ENCODE measurements around the gene TENM4. TPM values are rescaled to one million over a fixed set of nuclear protein-coding genes. Genes with fewer than 3 reads are reported as not detected.

TENM4 gene
- total RNA-seq, 8 experiments from 2014 or later = 0.59 to 82.2 (median 24.2) TPM

DNA sequence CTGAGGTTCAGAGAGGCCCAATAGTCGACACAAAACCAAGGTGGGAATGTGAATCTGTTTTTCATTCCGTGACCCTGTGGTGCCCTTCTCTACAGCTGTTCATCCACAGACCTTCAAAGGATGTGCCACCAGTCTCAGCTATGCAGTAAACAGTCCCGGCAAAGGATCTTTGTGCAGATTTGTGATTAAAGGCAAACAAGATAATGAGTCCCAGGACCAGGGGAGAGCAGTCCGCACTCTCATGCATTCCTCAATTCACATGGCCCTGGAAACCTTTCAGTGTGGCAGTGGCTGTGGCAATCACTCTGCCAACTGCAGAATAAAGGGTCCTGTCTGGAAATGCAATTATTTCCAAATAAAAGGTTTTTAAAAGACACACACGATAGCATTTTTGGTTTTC is 418.6 kb downstream of the TENM4 start:
- WGBS, 10 experiments = 0 to 100% (median 70%) methylated on average over 1 to 4 of the region's 5 CpGs
- in situ Hi-C loops (cut with MboI; ENCODE audit: low pct_unique_long_range_greater_than_20kb in 2 of 9, low sequenced_read_pairs in 9 of 9, unreplicated experiment in 9 of 9) = no loop called here
- H3K4me3 ChIP-seq = no peak overlapping the region
- peak in 3 of 8 experiments; percentile 78 to 96 (median 86) for ATAC-seq (replicated peaks in 6 of 8)
- peaks cover 10 to 30% of the 10 kb centered on the region in 2 donors for H3K4me1 ChIP-seq (replicated peaks in 1 of 2)
- H3K27ac ChIP-seq = no peak overlapping the region

DNA sequence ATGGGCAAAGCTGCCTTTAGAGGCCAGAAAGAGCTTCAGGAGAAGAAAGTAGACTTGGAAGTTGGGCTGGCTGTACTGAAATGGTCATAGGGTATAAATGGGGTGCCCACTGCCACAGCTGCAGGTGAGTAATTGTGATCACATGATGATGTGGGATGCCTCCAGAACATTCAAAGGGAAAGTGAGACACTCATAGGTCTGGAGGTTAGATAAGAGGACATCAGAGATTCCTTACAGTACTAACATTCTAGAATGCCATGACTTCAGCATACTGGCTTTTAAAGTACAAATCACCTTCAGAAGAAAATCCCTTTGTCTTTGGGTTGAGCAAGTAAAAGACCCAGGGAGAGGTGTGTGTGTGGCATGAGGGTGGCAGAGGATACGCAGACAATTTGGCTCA is 419.2 kb downstream of the TENM4 start:
- ATAC-seq (replicated peaks in 6 of 8) = no peak
- WGBS, 10 experiments = 100% methylated on average over 1 of the region's 1 CpG; no CpG with 5 or more reads in 8 of the 10 experiments
- Histone ChIP-seq H3K4me1 (replicated peaks in 1 of 2) (peaks cover 10 to 30% of the 10 kb centered on the region in 2 donors), H3K4me3 (no peak overlapping the region), H3K27ac (no peak overlapping the region)
- in situ Hi-C loops (cut with MboI; ENCODE audit: low pct_unique_long_range_greater_than_20kb in 2 of 9, low sequenced_read_pairs in 9 of 9, unreplicated experiment in 9 of 9) = no loop called here

- in situ Hi-C loops (cut with MboI; ENCODE audit: low pct_unique_long_range_greater_than_20kb in 2 of 9, low sequenced_read_pairs in 9 of 9, unreplicated experiment in 9 of 9) = no loop called here
- 57 to 100% (median 88%) methylated on average over 1 to 4 of the region's 4 CpGs for WGBS, 10 experiments
- H3K4me1 ChIP-seq (replicated peaks in 1 of 2) = peaks cover 8 to 23% of the 10 kb centered on the region in 2 donors
- no peak overlapping the region for H3K4me3 ChIP-seq
- peak in 5 of 8 experiments; percentile 43 to 79 (median 74) for ATAC-seq (replicated peaks in 6 of 8)
- H3K27ac ChIP-seq = no peak overlapping the region
These were observed 420.9 kb downstream of the TENM4 start for GRCh38 chr11:79019975-79020374.

- in situ Hi-C loops (cut with MboI; ENCODE audit: low pct_unique_long_range_greater_than_20kb in 2 of 9, low sequenced_read_pairs in 9 of 9, unreplicated experiment in 9 of 9) = no loop called here
- H3K4me1 ChIP-seq (replicated peaks in 1 of 2) = peaks cover 8 to 23% of the 10 kb centered on the region in 2 donors
- ATAC-seq (replicated peaks in 6 of 8) = no peak
- H3K27ac ChIP-seq = no peak overlapping the region
- no peak overlapping the region for H3K4me3 ChIP-seq
These were observed 421.6 kb downstream of the TENM4 start for GRCh38 chr11:79019277-79019676.

DNA sequence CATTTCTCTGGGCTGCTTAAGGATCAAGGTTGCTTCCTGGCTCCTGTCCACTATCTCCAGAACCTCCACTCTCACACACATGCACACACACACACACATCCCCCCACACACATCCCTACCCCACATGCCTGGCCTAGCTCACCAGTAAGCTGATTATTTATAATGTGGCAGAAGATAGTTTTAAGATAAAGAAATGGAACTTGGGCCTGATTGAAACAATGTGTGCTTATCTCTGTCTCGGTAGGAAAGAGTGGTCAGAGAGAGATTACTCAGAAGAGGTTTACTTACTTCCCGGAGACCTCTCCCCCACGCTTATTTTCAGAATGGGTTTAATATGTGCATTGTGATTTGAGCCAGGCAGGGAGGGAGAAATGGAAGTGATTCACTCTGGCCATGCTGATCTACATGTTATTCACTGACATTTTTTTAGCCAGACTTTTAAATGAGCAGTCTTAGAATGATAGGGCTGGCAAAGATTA is 422.4 kb downstream of the TENM4 start:
- 0 to 100% (median 44%) methylated on average over 1 to 3 of the region's 3 CpGs; no CpG with 5 or more reads in 4 of the 10 experiments for whole genome bisulfite sequencing, 10 experiments
- Histone ChIP-seq H3K4me1 (replicated peaks in 1 of 2) (peaks cover 8 to 23% of the 10 kb centered on the region in 2 donors), H3K4me3 (no peak overlapping the region), H3K27ac (no peak overlapping the region)
- in situ Hi-C loops (cut with MboI; ENCODE audit: low pct_unique_long_range_greater_than_20kb in 2 of 9, low sequenced_read_pairs in 9 of 9, unreplicated experiment in 9 of 9) = no loop called here
- peak in 5 of 8 experiments; percentile 13 to 98 (median 95) for ATAC-seq (replicated peaks in 6 of 8)

DNA sequence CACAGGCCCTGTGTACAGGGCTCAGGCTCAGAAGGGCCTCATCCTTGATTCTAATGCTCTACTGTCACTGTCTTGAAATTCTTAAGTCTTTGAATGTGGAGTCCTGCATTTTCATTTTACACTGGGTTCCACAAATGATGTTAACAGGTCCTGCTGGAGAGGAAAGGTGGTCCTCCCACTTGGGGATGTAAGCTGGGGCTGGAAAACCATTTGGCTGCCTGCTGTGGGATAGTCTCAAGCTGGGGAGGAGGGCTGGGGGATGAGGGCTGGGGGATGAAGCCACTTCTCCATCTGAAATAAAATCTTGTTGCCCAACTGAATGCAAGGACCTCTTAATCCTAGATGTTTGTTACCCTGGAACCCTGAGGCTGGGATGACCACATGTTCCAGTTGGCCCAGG is 423.0 kb downstream of the TENM4 start:
- in situ Hi-C loops (cut with MboI; ENCODE audit: low pct_unique_long_range_greater_than_20kb in 2 of 9, low sequenced_read_pairs in 9 of 9, unreplicated experiment in 9 of 9) = no loop called here
- ATAC-seq (replicated peaks in 6 of 8) = no peak

GRCh38 chr11:79013509-79013908 is 427.3 kb downstream of the TENM4 start:
- no peak overlapping the region for H3K27ac ChIP-seq
- H3K4me3 ChIP-seq = no peak overlapping the region
- H3K4me1 ChIP-seq (replicated peaks in 1 of 2) = no peaks in the 10 kb centered on the region
- in situ Hi-C loops (cut with MboI; ENCODE audit: low pct_unique_long_range_greater_than_20kb in 2 of 9, low sequenced_read_pairs in 9 of 9, unreplicated experiment in 9 of 9) = no loop called here
- 90 to 100% (median 100%) methylated on average over 1 to 3 of the region's 3 CpGs; no CpG with 5 or more reads in 4 of the 10 experiments for WGBS, 10 experiments
- no peak for ATAC-seq (replicated peaks in 6 of 8)

More for the DNA sequence above, 423.0 kb downstream of the TENM4 start:
- Histone ChIP-seq H3K4me1 (replicated peaks in 1 of 2) (peaks cover 8 to 23% of the 10 kb centered on the region in 2 donors), H3K4me3 (no peak overlapping the region), H3K27ac (no peak overlapping the region)

GRCh38 chr11:79011357-79011756 is 429.5 kb downstream of the TENM4 start:
- in situ Hi-C loops (cut with MboI; ENCODE audit: low pct_unique_long_range_greater_than_20kb in 2 of 9, low sequenced_read_pairs in 9 of 9, unreplicated experiment in 9 of 9) = no loop called here
- Histone ChIP-seq H3K4me1 (replicated peaks in 1 of 2) (peaks cover 0 to 3% of the 10 kb centered on the region in 2 donors), H3K27ac (no peak overlapping the region), H3K4me3 (no peak overlapping the region)
- ATAC-seq (replicated peaks in 6 of 8) = no peak
- WGBS, 10 experiments = 20 to 100% (median 73%) methylated on average over 1 to 3 of the region's 3 CpGs; no CpG with 5 or more reads in 4 of the 10 experiments

GRCh38 chr11:79007771-79008402 is 432.9 kb downstream of the TENM4 start:
- WGBS, 10 experiments = 44 to 100% (median 81%) methylated on average over 1 to 10 of the region's 13 CpGs; no CpG with 5 or more reads in 1 of the 10 experiments
- in situ Hi-C loops (cut with MboI; ENCODE audit: low pct_unique_long_range_greater_than_20kb in 2 of 9, low sequenced_read_pairs in 9 of 9, unreplicated experiment in 9 of 9) = no loop called here
- Histone ChIP-seq H3K4me3 (no peak overlapping the region), H3K27ac (no peak overlapping the region), H3K4me1 (replicated peaks in 1 of 2) (peaks cover 0 to 3% of the 10 kb centered on the region in 2 donors)
- ATAC-seq (replicated peaks in 6 of 8) = no peak

DNA sequence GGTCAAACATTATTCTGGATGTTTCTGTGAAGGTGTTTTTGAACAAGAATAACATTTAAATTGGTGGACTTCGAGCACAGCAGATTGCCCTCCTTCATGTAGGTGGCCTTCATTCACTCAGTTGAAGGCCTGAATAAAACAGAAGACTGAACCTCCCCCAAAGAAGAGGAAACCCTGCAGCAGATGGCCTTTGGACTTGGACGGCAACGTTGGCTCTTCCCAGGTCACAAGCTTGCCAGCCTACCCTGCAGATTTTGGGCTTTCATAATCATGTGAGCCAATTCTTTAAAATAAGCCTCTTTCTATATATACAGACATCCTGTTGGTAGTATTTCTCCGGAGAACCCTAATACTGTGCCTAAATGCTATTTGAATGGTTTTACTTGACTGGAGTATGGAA is 434.0 kb downstream of the TENM4 start:
- Histone ChIP-seq H3K4me1 (replicated peaks in 1 of 2) (peaks cover 0 to 3% of the 10 kb centered on the region in 2 donors), H3K4me3 (no peak overlapping the region), H3K27ac (no peak overlapping the region)
- in situ Hi-C loops (cut with MboI; ENCODE audit: low pct_unique_long_range_greater_than_20kb in 2 of 9, low sequenced_read_pairs in 9 of 9, unreplicated experiment in 9 of 9) = no loop called here
- WGBS, 10 experiments = 17 to 100% (median 93%) methylated on average over 1 to 4 of the region's 4 CpGs; no CpG with 5 or more reads in 2 of the 10 experiments
- ATAC-seq (replicated peaks in 6 of 8) = no peak

- Histone ChIP-seq H3K4me1 (replicated peaks in 1 of 2) (peaks cover 0 to 2% of the 10 kb centered on the region in 2 donors), H3K4me3 (no peak overlapping the region), H3K27ac (no peak overlapping the region)
- peak in 2 of 8 experiments; percentile 56 to 92 for ATAC-seq (replicated peaks in 6 of 8)
- in situ Hi-C loops (cut with MboI; ENCODE audit: low pct_unique_long_range_greater_than_20kb in 2 of 9, low sequenced_read_pairs in 9 of 9, unreplicated experiment in 9 of 9) = no loop called here
- 43 to 100% (median 98%) methylated on average over 1 to 3 of the region's 3 CpGs; no CpG with 5 or more reads in 2 of the 10 experiments for WGBS, 10 experiments
These were observed 444.8 kb downstream of the TENM4 start for GRCh38 chr11:78996007-78996406.

DNA sequence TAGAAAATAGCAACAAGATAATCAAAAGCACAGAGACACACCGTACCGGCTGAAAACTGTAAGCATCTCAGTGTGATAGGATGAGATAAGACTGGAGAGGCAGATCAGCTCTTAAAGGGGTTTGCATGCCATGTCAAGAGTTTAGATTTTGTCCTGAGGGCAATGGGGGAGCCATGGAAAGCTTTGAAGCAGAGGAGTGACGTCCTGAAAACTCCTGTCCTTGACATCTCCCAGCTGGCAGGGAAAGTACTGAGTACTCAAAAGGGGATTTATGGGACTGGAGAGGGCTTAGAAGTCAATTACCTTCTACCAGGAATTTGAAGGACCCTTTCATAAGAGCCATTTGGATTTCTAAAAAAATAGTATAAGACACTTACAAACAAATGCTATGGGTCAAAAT is 445.7 kb downstream of the TENM4 start:
- in situ Hi-C loops (cut with MboI; ENCODE audit: low pct_unique_long_range_greater_than_20kb in 2 of 9, low sequenced_read_pairs in 9 of 9, unreplicated experiment in 9 of 9) = no loop called here
- no peak overlapping the region for H3K4me3 ChIP-seq
- peaks cover 4 to 5% of the 10 kb centered on the region in 2 donors for H3K4me1 ChIP-seq (replicated peaks in 1 of 2)
- no peak overlapping the region for H3K27ac ChIP-seq
- 38 to 100% (median 91%) methylated on average over 1 to 3 of the region's 3 CpGs; no CpG with 5 or more reads in 1 of the 10 experiments for WGBS, 10 experiments
- no peak for ATAC-seq (replicated peaks in 6 of 8)

- in situ Hi-C loops (cut with MboI; ENCODE audit: low pct_unique_long_range_greater_than_20kb in 2 of 9, low sequenced_read_pairs in 9 of 9, unreplicated experiment in 9 of 9) = no loop called here
- WGBS, 10 experiments = 33 to 100% (median 88%) methylated on average over 1 of the region's 1 CpG; no CpG with 5 or more reads in 3 of the 10 experiments
- ATAC-seq (replicated peaks in 6 of 8) = no peak
These were observed 446.9 kb downstream of the TENM4 start for GRCh38 chr11:78993802-78994430.

More at GRCh38 chr11:78993802-78994430, 446.9 kb downstream of the TENM4 start:
- H3K4me3 ChIP-seq = no peak overlapping the region
- H3K4me1 ChIP-seq (replicated peaks in 1 of 2) = peaks cover 5% of the 10 kb centered on the region in 2 donors
- H3K27ac ChIP-seq = no peak overlapping the region

All from motor neuron (in vitro differentiated cells).